CD4-positive, alpha-beta T cell treated with Interleukin-17A for 4 hours (primary cell): Measurements from ENCODE around the gene MYL6B.
"Not testable (repeated sequence)": the region's sequence is repeated elsewhere in the genome, so short reads cannot be mapped to it uniquely, and the experiment has no call there.

Experiments used
- DNase-seq: peaks from one replicate; pipeline ENCODE4 v3.0.0-alpha.2; 2020; ENCODE audit warnings: mixed read lengths

MYL6B gene

DNA sequence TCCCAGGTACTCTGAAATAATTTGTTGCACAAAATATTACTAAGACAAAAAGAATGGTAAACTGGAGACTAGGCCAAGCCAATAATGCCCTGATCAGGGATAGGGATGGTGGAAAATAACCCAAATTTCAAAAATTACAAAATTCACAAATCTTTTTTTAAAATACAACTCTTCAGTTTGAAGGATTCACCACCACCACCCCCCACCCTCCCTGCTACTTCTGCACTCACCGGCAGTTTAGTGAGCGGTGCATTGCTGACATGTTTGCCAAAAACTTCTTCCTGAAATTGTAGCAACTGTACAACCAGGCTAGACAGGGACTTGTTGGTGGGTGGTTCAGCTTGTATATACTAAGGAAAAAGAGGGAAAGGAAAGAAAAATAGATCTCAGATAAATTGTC is 34.6 kb downstream of the MYL6B start:
- no peak for DNase-seq

DNA sequence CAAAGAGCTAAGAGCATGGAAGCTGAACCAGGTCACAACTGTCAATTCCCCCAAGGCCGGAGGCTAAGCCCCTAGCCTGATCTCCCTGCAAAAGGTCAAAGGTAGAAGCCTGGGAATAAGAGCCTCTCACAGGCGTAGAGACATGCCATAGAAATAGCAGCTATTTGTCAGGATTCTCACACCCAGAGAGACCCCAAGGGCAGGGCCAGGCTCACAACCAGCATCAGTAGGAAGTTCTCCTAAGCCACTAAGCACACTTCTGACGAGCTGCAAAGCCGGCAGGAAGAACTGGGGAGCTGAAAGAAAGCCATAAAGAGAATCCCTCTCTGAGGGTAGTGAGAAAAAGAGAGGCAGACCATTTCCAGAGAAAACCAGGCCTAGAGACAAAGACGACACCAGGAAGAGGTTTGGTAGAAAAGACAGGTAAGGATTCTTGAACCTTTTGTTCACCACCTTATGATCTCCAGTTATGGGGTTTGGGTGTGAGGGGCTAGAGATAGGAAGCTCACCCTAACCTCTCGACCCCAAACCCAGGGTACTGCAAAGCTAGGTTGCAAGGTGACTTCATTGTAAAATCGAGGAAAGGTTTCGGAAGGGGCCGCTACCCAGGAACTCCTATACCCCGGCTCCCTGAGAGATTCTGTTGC is 35.9 kb downstream of the MYL6B start:
- DNase-seq: peak; percentile 23

DNA sequence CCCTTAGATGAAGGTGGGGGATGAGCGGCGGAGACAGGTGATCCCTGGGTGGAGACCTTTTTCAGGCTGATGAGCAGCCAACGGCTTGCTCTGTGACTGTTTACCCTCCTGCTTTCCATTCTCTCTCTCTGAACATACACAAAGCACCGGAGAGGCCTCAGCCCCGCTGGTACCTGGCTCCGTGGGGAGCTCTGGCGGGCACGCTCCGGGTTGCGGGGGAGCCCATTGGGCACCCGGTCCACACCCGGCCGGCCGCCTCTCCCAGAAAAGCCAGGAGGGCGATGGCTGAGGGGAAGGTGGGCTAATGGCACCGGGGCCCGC is 36.4 kb downstream of the MYL6B start:
- no peak for DNase-seq

DNA sequence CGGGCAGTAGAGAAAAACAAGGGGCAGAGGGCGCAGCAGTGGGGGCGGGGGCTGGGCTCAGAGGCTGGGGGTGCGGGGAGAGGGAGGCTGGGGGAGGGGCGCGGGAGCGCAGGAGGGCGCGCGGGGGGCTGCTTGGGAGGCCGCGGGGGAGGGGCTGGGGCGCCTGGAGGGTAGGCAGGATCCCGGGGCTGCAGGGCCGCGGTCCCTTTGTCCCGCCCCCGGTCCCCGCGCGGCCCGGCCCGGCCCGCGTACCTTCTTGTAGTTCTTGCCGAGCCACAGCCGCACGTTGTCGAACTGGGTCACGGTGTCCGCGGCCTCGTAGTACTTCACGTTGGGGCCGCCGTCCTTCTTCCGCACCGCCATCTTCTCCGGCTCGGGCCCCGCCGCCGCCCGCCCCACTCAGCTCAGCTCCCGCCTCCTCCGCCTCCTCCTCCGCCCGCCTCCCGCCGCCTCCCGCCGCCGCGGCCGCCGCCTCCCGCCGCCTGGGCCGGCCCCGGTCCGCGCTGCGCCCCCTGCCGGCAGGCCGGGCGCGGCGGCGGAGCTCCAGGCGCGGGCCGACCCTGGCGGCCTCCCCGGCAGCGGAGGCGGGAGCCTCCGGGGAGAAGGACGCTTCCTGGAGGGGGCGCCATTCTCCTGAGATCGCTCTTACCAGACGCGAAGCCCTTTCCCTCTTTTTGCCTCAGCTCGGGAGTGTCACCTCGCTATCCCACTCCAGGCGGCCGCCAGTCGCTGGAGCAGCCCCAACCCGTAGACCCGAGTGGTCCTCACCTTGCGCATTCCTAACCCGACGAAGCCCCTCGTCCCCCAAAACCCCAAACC is 36.9 kb downstream of the MYL6B start, which contains the start of gene SMARCC2:
TSS of gene SMARCC2 (minus strand) at position 385 of the 819 bp plus-strand sequence. CDS start at position 363, 22 bp downstream.
- DNase-seq: peak; percentile 90

DNA sequence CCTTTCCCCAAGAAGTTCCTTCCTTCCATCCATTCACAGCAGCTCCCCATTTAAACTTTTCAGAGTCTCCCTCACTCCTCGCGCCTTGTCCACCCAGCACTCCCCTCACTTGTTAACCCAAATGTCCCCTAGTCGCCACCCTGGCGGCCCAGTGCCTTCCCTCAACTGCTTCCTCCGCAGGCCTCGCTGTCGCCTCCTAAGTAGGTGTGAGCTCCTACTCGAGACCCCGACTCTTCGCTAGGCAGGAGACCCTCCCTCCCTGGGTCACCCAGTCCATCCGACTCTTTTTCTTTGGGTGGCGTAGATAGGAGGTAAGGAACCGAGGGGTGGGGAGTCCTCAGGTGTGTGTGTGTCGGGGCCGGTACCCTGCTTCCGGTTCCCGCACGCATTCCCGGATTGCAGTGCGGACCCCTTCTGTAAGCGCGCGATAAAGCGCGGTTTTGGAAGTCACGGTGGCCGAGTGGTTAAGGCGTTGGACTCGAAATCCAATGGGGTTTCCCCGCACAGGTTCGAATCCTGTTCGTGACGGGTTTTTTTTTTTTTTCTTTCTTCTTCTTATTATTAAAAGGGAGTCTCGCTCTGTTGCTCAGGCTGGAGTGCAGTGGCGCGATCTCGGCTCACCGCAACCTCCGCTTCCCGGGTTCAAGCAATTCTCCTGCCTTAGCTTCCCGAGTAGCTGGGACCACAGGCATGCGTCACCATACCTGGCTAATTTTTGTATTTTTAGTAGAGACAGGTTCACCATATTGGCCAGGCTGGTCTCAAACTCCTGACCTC is 37.7 kb downstream of the MYL6B start:
- DNase-seq: peak; percentile 72

DNA sequence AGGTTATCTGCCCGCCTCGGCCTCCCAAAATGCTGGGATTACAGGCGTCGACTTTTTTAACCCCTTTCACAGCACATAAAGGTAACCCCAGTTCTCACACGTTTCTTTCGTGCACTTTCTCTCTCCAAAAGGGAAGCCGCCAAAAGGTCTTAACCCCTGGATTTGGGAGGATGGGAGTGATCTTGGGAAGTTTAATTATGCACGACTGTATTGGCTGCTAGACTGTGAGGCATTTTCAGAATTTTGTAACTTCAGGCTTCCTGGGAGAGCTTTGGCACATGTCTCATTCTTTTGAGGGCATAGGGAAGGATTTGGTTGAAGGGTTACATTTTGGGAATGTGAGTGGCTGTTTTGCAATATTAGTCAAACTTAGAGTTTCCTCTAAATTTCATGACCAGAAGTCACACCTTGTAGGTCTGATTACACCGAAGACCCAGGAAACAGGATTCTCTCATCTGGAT is 38.3 kb downstream of the MYL6B start:
- DNase-seq: no peak

DNA sequence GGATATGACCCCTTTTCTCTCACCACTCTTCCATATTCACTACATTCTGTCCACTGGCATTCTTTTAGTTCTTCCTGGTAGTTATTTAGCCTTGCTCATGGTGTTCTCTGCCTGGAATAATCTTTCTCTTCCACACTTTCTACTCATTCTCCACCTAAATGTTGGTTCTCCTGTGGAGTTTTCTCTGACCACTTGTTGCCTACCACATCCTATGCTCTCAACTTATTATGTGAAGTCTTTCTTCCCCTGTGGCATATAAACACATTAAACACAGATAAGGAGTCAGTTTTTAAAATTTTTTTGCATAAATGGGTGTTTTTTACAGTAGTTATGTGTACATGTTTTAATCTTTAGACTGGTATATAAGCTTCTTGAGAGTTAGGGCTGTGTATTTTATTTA is 40.2 kb downstream of the MYL6B start:
- no peak for DNase-seq

DNA sequence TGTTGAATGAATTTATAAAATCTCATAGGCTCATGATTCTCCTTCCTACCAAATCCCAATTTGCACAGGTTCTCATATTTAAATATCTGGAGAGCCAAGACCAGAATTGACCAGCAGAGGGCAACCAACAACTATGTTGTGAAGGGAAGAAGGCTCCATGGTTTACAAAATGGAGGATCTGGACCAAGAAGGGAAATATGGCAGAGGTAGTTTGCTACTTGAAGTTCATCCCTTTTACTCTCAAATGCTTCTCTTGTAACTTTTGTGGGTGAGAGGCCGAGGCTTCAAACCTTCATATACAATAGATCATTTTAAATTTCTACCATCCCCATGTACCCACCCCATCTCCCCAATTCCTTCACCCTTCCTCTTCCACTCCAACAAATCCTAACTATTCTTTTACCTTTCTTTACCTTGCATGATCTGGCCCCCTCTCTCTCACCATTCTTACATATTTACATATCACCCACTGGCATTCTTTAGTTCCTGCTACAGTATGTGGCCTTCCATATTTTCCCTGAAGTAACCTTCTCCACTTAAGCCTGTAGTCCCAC is 40.7 kb downstream of the MYL6B start:
- DNase-seq: peak; percentile 82

DNA sequence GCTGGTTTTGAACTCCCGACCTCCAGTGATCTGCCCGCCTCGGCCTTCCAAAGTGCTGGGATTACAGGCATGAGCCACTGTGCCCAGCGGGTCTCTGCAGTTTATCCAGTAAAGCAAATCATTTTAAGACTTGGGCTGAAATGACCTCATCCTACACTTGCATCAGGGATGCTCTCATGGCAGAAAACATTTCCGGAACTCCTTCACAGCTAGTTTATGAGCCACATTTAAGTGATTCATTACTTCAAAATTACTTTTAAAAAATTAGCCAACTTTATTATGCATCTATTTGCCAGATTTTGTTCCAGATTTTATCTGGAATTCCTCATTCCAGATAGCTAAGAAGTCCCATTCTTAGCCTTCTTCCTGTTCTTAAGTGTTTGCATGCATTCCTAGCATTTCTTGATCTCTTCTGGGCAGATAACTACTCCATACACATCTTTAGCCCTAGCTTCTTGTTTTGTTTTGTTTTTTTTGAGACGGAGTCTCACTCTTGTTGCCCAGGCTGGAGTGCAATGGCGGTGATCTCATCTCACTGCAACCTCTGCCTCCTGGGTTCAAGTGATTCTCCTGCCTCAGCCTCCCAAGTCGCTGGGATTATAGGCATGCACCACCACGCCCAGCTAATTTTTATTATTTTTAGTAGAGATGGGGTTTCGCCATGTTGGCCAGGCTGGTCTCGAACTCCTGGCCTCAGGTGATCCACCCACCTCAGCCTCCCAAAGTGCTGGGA is 44.6 kb downstream of the MYL6B start:
- not testable (repeated sequence) for DNase-seq

DNA sequence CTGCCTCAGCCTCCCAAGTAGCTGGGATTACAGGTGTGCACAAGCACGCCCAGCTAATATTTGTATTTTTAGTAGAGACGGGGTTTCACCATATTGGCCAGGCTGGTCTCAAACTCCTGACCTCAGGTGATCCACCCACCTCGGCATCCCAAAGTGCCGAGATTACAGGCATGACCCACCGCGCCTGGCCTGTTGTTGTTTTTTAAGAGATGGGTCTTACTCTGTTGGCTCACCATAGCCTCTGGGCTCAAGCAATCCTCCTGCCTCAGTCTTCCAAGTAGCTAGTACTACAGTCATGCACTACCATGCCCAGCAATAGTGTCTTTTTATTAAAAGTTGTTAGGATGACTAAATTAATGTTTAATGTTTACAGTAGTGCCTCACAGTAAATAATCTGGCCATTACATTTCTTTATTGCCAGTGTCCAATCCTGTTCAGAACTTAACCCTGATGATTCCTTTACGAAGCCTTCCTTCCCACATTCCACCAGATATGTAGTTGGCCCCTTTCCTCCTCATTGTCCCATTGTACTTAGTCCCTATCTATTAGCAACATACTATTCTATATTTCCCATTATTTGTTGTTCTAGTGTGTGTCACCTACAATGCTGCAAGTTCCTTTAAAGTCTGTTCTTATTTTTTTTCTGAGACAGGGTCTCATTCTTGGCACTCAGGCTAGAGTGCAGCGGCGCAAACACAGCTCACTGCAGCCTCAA is 45.7 kb downstream of the MYL6B start:
- no peak for DNase-seq

DNA sequence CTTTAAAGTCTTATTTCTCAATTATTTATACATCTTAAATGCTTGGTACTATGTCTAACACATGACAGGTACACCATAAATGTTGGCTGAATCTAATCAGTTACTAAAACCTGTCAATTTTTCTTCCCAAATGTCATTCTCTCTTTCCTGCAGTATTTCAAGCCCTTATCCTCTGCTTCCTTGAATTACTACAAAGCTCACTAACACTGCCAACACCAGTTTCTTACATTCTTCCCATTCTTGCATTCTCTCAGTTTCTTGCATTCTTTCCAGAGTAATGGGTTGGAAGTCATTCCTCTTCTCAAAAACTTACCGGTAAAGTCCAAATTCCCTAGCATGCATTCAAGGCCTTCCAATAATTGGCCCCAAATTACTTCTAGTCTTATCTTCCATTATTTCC is 46.4 kb downstream of the MYL6B start:
- no peak for DNase-seq

DNA sequence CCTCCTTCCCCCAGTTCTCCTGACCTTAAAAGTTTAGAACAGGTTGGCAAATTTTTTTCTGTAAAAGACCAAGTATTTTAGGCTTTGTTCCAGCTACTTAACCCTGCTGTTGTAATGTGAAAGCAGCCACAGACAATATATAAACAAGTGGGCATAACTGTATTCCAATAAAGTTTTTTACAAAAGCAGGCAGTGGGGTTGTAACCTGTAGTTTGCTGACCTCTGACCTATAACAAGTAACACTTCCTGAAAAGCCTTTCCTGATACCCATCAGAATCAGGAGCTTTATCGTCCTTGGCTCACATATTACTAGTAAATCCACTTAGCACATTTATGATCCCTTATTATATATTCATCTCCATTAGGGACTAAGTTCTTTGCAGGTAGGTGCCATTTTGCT is 50.0 kb downstream of the MYL6B start:
- DNase-seq: no peak

DNA sequence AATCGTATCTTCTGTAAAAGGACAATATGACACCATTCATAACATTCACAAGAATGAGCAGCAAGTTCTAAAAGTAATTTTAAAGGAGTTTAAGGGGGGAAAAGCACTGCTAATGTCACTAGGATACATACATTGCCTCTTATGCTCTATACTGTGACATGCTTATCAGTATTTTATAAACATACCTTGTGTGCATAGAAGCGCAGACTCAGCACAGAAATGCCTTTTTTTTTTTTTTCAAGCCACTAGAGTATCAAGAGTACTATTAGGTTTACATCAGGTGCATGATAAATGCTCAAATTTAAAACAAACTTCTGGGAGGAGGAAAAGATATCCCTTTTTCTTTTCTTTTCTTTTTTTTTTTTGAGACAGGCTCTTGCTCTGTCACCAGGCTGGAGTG is 50.5 kb downstream of the MYL6B start:
- DNase-seq: no peak

DNA sequence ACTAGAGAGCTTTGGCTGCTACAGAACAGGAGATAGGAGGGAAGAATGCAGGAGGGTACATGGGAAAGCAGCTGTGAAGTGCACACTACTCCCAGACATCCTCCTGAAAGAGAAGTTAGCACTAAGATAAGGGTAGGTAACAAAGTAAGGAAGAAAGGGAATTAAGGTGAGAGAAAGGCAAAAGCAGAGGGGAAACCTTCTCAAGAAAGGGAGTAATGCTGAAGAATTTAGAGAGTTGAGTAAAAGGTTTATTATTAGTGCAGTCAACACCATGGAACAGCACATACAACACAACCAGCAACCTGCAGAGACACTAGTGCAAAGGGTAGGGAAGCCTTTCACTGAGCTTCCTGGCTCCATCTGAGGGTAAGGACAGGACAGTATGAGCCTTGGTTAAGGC is 51.9 kb downstream of the MYL6B start:
- DNase-seq: no peak

DNA sequence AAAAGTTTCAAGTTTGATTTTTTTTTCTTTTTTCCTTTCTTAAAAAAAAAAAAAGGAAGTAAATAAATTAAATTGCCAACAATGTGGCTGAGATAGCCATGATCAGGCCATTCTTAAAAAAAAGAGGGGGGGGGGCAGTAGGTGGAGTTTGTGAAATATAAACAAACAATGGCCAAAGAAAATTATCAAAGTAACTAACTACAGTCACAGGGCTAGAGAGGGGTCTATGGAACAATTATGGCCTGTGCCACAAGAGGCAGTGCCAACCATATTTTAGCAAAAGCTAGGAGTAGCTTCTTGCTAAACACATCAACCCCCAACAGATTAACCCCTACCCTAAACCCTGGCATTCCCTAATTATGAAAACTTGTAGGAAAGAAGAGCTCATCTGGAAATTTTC is 53.1 kb downstream of the MYL6B start:
- no peak for DNase-seq

DNA sequence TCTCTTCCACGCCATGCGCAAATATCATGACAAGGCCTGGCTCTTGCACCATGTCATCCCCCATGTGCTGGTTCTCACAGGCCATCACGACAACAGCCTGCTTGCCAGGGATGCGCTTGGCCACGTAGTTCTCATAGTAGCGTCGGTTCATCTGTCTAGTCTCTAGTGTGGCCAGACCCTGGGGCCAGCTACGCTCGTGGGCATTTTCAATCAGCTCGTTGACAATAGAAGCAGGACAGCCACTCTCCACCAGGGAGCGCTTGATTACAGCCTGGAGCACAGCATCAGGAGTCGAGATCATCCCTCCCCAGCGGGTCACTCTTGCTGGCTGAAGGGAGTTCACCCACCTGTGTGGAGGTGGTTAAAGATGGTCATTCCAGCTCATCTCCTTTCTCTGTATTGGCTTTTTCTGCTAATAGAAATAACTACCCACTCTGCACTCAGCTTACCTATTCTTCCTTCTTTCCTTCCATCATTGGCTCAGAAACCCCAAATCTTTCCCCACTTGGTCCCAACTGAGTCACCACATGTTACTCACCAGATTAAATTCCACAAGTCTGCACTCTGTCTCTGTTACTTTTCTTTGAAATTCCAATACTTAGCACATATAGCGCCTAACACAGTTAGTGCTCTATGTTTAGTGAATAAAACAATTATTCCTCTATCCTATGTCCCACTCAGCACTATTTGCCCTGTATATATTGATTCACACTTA is 54.2 kb downstream of the MYL6B start:
- DNase-seq: peak; percentile 52
